Caco-2 (cell line): ENCODE results near the gene EDC4. TPM values are rescaled to one million over a fixed set of nuclear protein-coding genes. Genes with fewer than 3 reads are reported as not detected.

Source experiments
- BruUV-seq: library from RNA; stranded (reverse); fragments of 400-500 nt; replicated peaks from 2 replicates; lab custom pipeline; 2021; lab: Mats Ljungman, UMichigan
- CTCF ChIA-PET: fragments of 300-600 bp; sonication (Branson Sonifier 250); formaldehyde crosslinking; loops from one replicate; lab custom pipeline; 2022; ENCODE audit warnings: antibody characterized with exemption; lab: Charles Lee
- POLR2A ChIA-PET: fragments of 300-600 bp; sonication (Branson Sonifier 250); formaldehyde crosslinking; loops from one replicate; lab custom pipeline; 2022; ENCODE audit warnings: antibody characterized with exemption; lab: Charles Lee
- DNase-seq, 2 experiments: peaks; one replicate each; pipeline versions ENCODE4 v3.0.0 to v3.0.0-alpha.2; 2020 to 2022
- H3K27me3 ChIP-seq: replicated peaks from 2 replicates; pipeline ENCODE4 v1.6.0; 2011; ENCODE audit warnings: low read length; ENCODE audit not compliant: control insufficient read depth, insufficient read depth
- H3K36me3 ChIP-seq: 2 replicates; pipeline ENCODE4 v1.5.1; 2011; ENCODE audit warnings: low read length; ENCODE audit not compliant: control insufficient read depth, insufficient read depth
- H3K4me1 ChIP-seq: fragments of 250-450 bp; sonication (Bioruptor Pico); 2 replicates; pipeline ENCODE4 v1.5.1; 2020; ENCODE audit warnings: mild to moderate bottlenecking
- H3K4me3 ChIP-seq: 2 replicates; pipeline ENCODE4 v1.5.1; 2011; ENCODE audit warnings: low read depth, mild to moderate bottlenecking, control low read depth, low read length
- H3K9me3 ChIP-seq: fragments of 250-450 bp; sonication (Bioruptor Pico); 2 replicates; pipeline ENCODE4 v1.5.1; 2020; ENCODE audit warnings: mild to moderate bottlenecking, moderate library complexity
- H3K27ac Mint-ChIP-seq: one replicate; pipeline ENCODE4 v1.8.0; 2022; ENCODE audit warnings: mixed read lengths; ENCODE audit not compliant: unreplicated experiment
- H3K27me3 Mint-ChIP-seq: one replicate; pipeline ENCODE4 v1.8.0; 2022; ENCODE audit warnings: mixed read lengths; ENCODE audit not compliant: insufficient read depth, unreplicated experiment
- H3K36me3 Mint-ChIP-seq: one replicate; pipeline ENCODE4 v1.8.0; 2022; ENCODE audit warnings: mild to moderate bottlenecking, mixed read lengths; ENCODE audit not compliant: insufficient read depth, unreplicated experiment
- H3K4me1 Mint-ChIP-seq: one replicate; pipeline ENCODE4 v1.8.0; 2022; ENCODE audit warnings: low read depth, mixed read lengths; ENCODE audit not compliant: unreplicated experiment
- H3K4me3 Mint-ChIP-seq: one replicate; pipeline ENCODE4 v1.8.0; 2022; ENCODE audit warnings: mild to moderate bottlenecking, moderate library complexity, mixed read lengths; ENCODE audit not compliant: unreplicated experiment
- H3K9me3 Mint-ChIP-seq: one replicate; pipeline ENCODE4 v1.8.0; 2022; ENCODE audit warnings: mixed read lengths; ENCODE audit not compliant: unreplicated experiment
- intact Hi-C: fragments of 100-400 bp; cut with micrococcal nuclease; formaldehyde crosslinking; loops from one replicate; pipeline ENCODE4 v1.10.0; 2022; ENCODE audit not compliant: unreplicated experiment
- total RNA-seq: library from RNA; stranded (reverse); gene quantifications from 2 replicates; pipeline ENCODE4 v1.2.3, GENCODE V29; 2022
- TF ChIP-seq, protein P1 (sequence below), 2 experiments: fragments of 200-600 bp in 1 of 2; IDR thresholded peaks; 1 replicate in 1 of 2; 2 replicates in 1 of 2; pipeline versions ENCODE4 v1.5.1 to v1.8.0; 2011 to 2022; ENCODE audit warnings: antibody characterized with exemption in 1 of 2, control low read depth in 1 of 2, inconsistent platforms in 1 of 2, low read depth in 1 of 2, low read length in 1 of 2, mild to moderate bottlenecking in 1 of 2, moderate library complexity in 1 of 2; ENCODE audit not compliant: insufficient read depth in 1 of 2, severe bottlenecking in 1 of 2, unreplicated experiment in 1 of 2

The EDC4 gene
- total RNA-seq, 1 experiment from 2014 or later, result 139 TPM

DNA sequence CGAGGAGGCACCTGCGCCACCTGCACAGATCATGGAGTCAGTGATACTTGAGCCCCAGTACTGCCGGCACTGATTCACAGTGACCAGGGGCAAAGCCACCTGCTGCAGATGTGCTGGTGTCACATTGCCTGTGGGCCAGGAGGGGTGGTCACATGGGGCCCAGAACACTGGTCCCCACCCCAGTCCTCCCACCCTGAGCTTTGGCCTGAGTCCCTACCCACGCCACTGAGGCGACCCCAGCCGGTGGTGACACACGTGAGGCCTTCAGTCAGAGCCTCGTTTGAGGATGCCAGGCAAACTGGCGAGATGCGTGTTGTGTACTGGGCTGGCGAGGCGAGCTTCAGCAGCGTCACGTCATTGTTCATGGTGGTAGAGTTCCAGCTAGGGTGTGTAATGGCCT lies 57.3 kb downstream of the EDC4 start:
- Histone ChIP-seq H3K4me3 (no peak overlapping the region), H3K36me3 (peaks cover 8% of the 10 kb centered on the region), H3K27me3 (no peaks in the 10 kb centered on the region), H3K9me3 (no peaks in the 10 kb centered on the region), H3K4me1 (peaks cover 11% of the 10 kb centered on the region)
- TF ChIP-seq, protein P1, sequence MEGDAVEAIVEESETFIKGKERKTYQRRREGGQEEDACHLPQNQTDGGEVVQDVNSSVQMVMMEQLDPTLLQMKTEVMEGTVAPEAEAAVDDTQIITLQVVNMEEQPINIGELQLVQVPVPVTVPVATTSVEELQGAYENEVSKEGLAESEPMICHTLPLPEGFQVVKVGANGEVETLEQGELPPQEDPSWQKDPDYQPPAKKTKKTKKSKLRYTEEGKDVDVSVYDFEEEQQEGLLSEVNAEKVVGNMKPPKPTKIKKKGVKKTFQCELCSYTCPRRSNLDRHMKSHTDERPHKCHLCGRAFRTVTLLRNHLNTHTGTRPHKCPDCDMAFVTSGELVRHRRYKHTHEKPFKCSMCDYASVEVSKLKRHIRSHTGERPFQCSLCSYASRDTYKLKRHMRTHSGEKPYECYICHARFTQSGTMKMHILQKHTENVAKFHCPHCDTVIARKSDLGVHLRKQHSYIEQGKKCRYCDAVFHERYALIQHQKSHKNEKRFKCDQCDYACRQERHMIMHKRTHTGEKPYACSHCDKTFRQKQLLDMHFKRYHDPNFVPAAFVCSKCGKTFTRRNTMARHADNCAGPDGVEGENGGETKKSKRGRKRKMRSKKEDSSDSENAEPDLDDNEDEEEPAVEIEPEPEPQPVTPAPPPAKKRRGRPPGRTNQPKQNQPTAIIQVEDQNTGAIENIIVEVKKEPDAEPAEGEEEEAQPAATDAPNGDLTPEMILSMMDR (IDR thresholded peaks at IDR 0.05; ENCODE audit: insufficient read depth in 1 of 2, low read depth in 1 of 2, low read length in 1 of 2, severe bottlenecking in 1 of 2, unreplicated experiment in 1 of 2), result no peak
- Mint-ChIP-seq H3K9me3 (no peaks in the 10 kb centered on the region), H3K4me3 (no peak overlapping the region), H3K27ac (no peak overlapping the region), H3K4me1 (peaks cover 16% of the 10 kb centered on the region), H3K27me3 (no peaks in the 10 kb centered on the region), H3K36me3 (peaks cover 40% of the 10 kb centered on the region)
- intact Hi-C loops, result loop anchor here (10.0 kb wide), 1 partner anchor 405 kb away; the partner anchor contains the start of gene RIPOR1
- no TSS peak for BruUV-seq
- CTCF ChIA-PET, result interaction anchor here (0.9 to 2.3 kb wide), 3 partner anchors 47 to 114 kb away, joined by 3 to 11 read pairs (median 9); no protein-coding TSS in a partner anchor
- no peak for DNase-seq
- POLR2A ChIA-PET, result no interaction called here

DNA sequence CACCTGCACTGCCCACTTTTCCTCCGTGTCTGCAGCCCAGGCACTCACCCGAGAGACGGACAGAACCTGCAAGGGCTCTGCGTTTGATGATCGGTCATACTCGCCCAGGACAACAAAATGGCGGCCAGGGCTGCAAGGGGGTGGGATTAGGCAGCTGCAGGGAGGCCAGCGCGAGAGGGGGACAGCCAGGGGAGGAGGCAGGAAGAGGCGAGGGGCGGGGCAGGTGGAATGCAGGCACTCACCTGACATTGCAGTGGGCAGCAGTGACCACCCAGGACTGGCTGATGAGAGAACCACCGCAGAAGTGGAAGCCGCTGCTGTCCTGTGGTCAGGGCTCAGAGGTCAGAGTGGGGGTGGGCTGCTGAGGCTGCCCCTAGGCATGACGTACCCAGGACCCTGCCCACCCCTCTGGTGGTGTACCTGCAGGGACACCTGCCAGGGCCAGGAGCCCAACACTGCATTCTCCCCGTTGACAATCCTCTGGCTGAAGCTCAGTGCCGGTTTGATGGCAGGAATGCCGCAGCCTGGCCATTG lies 57.9 kb downstream of the EDC4 start:
- CTCF ChIA-PET, result interaction anchor here (0.9 to 1.9 kb wide), 2 partner anchors 48 to 114 kb away, joined by 3 to 11 read pairs; no protein-coding TSS in a partner anchor
- peaks cover 45% of the 10 kb centered on the region for H3K36me3 Mint-ChIP-seq
- H3K36me3 ChIP-seq, result peaks cover 8% of the 10 kb centered on the region
- H3K9me3 Mint-ChIP-seq, result no peaks in the 10 kb centered on the region
- no peak for DNase-seq
- no TSS peak for BruUV-seq
- H3K27me3 Mint-ChIP-seq, result no peaks in the 10 kb centered on the region
- no peak overlapping the region for H3K4me3 ChIP-seq
- peaks cover 11% of the 10 kb centered on the region for H3K4me1 ChIP-seq
- no peaks in the 10 kb centered on the region for H3K27me3 ChIP-seq
- no peak overlapping the region for H3K27ac Mint-ChIP-seq
- TF ChIP-seq, protein P1 (IDR thresholded peaks at IDR 0.05; ENCODE audit: insufficient read depth in 1 of 2, low read depth in 1 of 2, low read length in 1 of 2, severe bottlenecking in 1 of 2, unreplicated experiment in 1 of 2), result no peak
- peaks cover 17% of the 10 kb centered on the region for H3K4me1 Mint-ChIP-seq
- H3K4me3 Mint-ChIP-seq, result no peak overlapping the region
- intact Hi-C loops, result loop anchor here (10.0 kb wide), 1 partner anchor 406 kb away; the partner anchor contains the start of gene RIPOR1
- H3K9me3 ChIP-seq, result no peaks in the 10 kb centered on the region
- POLR2A ChIA-PET, result no interaction called here

Other genes with a start within 250 kb of the EDC4 start
- 27.3 and 36.3 TPM in 2 replicates for gene CARMIL2, start 227.9 kb upstream of the EDC4 start, total RNA-seq
- 38.6 and 46.1 TPM in 2 replicates for gene ACD, start 212.8 kb upstream of the EDC4 start, total RNA-seq
- gene PARD6A, start 212.1 kb upstream of the EDC4 start, total RNA-seq, result 7.1 and 8.4 TPM in 2 replicates
- 7.3 and 8.9 TPM in 2 replicates for gene ENKD1, start 206.3 kb upstream of the EDC4 start, total RNA-seq
- 0.34 and 0.53 TPM in 2 replicates for gene C16orf86, start 206.2 kb upstream of the EDC4 start, total RNA-seq
- gene GFOD2, start 153.7 kb upstream of the EDC4 start, total RNA-seq, result 12.7 and 13.4 TPM in 2 replicates
- 21.8 and 23.8 TPM in 2 replicates for gene RANBP10, start 66.5 kb upstream of the EDC4 start, total RNA-seq
- 0.84 and 0.91 TPM in 2 replicates for gene TSNAXIP1, start 66.2 kb upstream of the EDC4 start, total RNA-seq
- gene THAP11, start 30.7 kb upstream of the EDC4 start, total RNA-seq, result 46.8 and 50.5 TPM in 2 replicates
- gene NUTF2, start 26.1 kb upstream of the EDC4 start, total RNA-seq, result 239 and 245 TPM in 2 replicates
- gene CENPT, start 25.4 kb upstream of the EDC4 start, total RNA-seq, result 70.9 and 80.1 TPM in 2 replicates
- gene NRN1L, start 11.8 kb downstream of the EDC4 start, total RNA-seq, result 0.93 TPM in 1 of 2 replicates, not detected in the other
- gene PSKH1, start 20.2 kb downstream of the EDC4 start, total RNA-seq, result 35.1 and 41.3 TPM in 2 replicates
- 0.66 and 2.3 TPM in 2 replicates for gene CTRL, start 58.8 kb downstream of the EDC4 start, total RNA-seq
- 26.9 and 31.6 TPM in 2 replicates for gene PSMB10, start 63.8 kb downstream of the EDC4 start, total RNA-seq
- 26.3 and 33.3 TPM in 2 replicates for gene LCAT, start 71.1 kb downstream of the EDC4 start, total RNA-seq
- 97.0 and 107 TPM in 2 replicates for gene SLC12A4, start 95.6 kb downstream of the EDC4 start, total RNA-seq
- not detected in 2 replicates for gene DPEP3, start 107.4 kb downstream of the EDC4 start, total RNA-seq
- gene DPEP2, start 126.4 kb downstream of the EDC4 start, total RNA-seq, result not detected in 2 replicates
- gene DPEP2NB, start 142.9 kb downstream of the EDC4 start, total RNA-seq, result not detected in 2 replicates
- gene DDX28, start 150.2 kb downstream of the EDC4 start, total RNA-seq, result 15.9 and 17.1 TPM in 2 replicates
- 33.6 and 37.4 TPM in 2 replicates for gene DUS2, start 150.2 kb downstream of the EDC4 start, total RNA-seq
- gene NFATC3, start 212.3 kb downstream of the EDC4 start, total RNA-seq, result 40.0 and 43.9 TPM in 2 replicates